Neural cell (in vitro differentiated cells): Measurements from ENCODE around the gene ARL3. TPM values are rescaled to one million over a fixed set of nuclear protein-coding genes. Genes with fewer than 3 reads are reported as not detected.

ENCODE experiments used
- H2AFZ ChIP-seq: fragments of 200-600, 300-800 bp; sonication (generic), shearing (Covaris generic); 2 replicates; pipeline ENCODE4 v1.6.0; 2014; ENCODE audit warnings: low read depth, mild to moderate bottlenecking, antibody characterized with exemption, low read length, moderate library complexity
- H3F3A ChIP-seq: fragments of 200-600 bp; shearing (Covaris generic); 2 replicates; pipeline ENCODE4 v1.6.1; 2016; ENCODE audit warnings: mild to moderate bottlenecking, moderate library complexity, mixed read lengths, antibody characterized with exemption, low read length; ENCODE audit not compliant: insufficient read depth, poor library complexity, severe bottlenecking
- H3K27ac ChIP-seq: fragments of 200-600, 300-800 bp; sonication (generic), shearing (Covaris generic); 2 replicates; pipeline ENCODE4 v1.5.1; 2014; ENCODE audit warnings: mild to moderate bottlenecking, low read length, moderate library complexity
- H3K27me3 ChIP-seq: fragments of 300-800, 200-600 bp; sonication (generic), shearing (Covaris generic); 2 replicates; pipeline ENCODE4 v1.6.0; 2014; ENCODE audit warnings: mild to moderate bottlenecking, low read depth, low read length, moderate library complexity; ENCODE audit not compliant: insufficient read depth
- H3K36me3 ChIP-seq: fragments of 300-800, 200-600 bp; sonication (generic), shearing (Covaris generic); 2 replicates; pipeline ENCODE4 v1.5.1; 2014; ENCODE audit warnings: mild to moderate bottlenecking, antibody characterized with exemption, low read length, moderate library complexity; ENCODE audit not compliant: insufficient read depth
- H3K4me2 ChIP-seq: fragments of 300-800, 200-600 bp; sonication (generic), shearing (Covaris generic); 2 replicates; pipeline ENCODE4 v1.6.0; 2014; ENCODE audit warnings: mild to moderate bottlenecking, low read length
- H3K4me3 ChIP-seq: fragments of 300-800, 200-600 bp; sonication (generic), shearing (Covaris generic); 2 replicates; pipeline ENCODE4 v1.5.1; 2014; ENCODE audit warnings: mild to moderate bottlenecking, low read length, moderate library complexity
- H3K79me2 ChIP-seq: fragments of 200-600 bp; shearing (Covaris generic); replicated peaks from 2 replicates; pipeline ENCODE4 v1.6.0; 2014; ENCODE audit warnings: mild to moderate bottlenecking, low read length, moderate library complexity; ENCODE audit not compliant: insufficient read depth
- H3K9ac ChIP-seq: fragments of 300-800, 200-600 bp; sonication (generic), shearing (Covaris generic); 2 replicates; pipeline ENCODE4 v1.6.1; 2016; ENCODE audit warnings: mild to moderate bottlenecking, low read length, mixed read lengths
- H3K9me2 ChIP-seq: fragments of 200-600 bp; shearing (Covaris generic); 2 replicates; pipeline ENCODE4 v1.6.1; 2016; ENCODE audit warnings: mild to moderate bottlenecking, low read length, mixed read lengths; ENCODE audit not compliant: insufficient read depth
- H3K9me3 ChIP-seq: fragments of 200-600, 300-800 bp; sonication (generic), shearing (Covaris generic); 2 replicates; pipeline ENCODE4 v1.6.1; 2016; ENCODE audit warnings: mild to moderate bottlenecking, mixed run types, low read length, moderate library complexity, mixed read lengths
- H4K20me1 ChIP-seq: fragments of 200-600 bp; shearing (Covaris generic); 2 replicates; pipeline ENCODE4 v1.6.1; 2016; ENCODE audit warnings: mild to moderate bottlenecking, mixed run types; ENCODE audit not compliant: insufficient read depth
- CTCF ChIP-seq: fragments of 450-650 bp; IDR thresholded peaks from 2 replicates; pipeline ENCODE4 v1.5.1; 2014; ENCODE audit warnings: antibody characterized with exemption, mild to moderate bottlenecking, moderate library complexity; ENCODE audit not compliant: poor library complexity, severe bottlenecking
- EP300 ChIP-seq: fragments of 450-650 bp; conservative IDR thresholded peaks from 2 replicates; pipeline ENCODE4 v1.6.1; 2014; ENCODE audit warnings: antibody characterized with exemption, mild to moderate bottlenecking, moderate library complexity; ENCODE audit not compliant: poor library complexity, severe bottlenecking
- EZH2 ChIP-seq: fragments of 200-600, 300-800 bp; shearing (Covaris generic), sonication (generic); IDR thresholded peaks from 2 replicates; pipeline ENCODE4 v1.6.1; 2014; ENCODE audit warnings: antibody characterized with exemption, low read length, borderline replicate concordance, mild to moderate bottlenecking; ENCODE audit not compliant: insufficient read depth, poor library complexity, severe bottlenecking
- MXI1 ChIP-seq: fragments of 450-650 bp; conservative IDR thresholded peaks from 2 replicates; pipeline ENCODE4 v1.6.1; 2014; ENCODE audit warnings: antibody characterized with exemption, mild to moderate bottlenecking; ENCODE audit not compliant: poor library complexity, severe bottlenecking
- POLR2AphosphoS5 ChIP-seq: IDR thresholded peaks from 2 replicates; pipeline ENCODE4 v1.6.1; 2012
- RAD21 ChIP-seq: fragments of 450-650 bp; conservative IDR thresholded peaks from 2 replicates; pipeline ENCODE4 v1.6.1; 2014; ENCODE audit warnings: antibody characterized with exemption, mild to moderate bottlenecking, moderate library complexity
- REST ChIP-seq: IDR thresholded peaks from 2 replicates; pipeline ENCODE4 v1.6.1; 2012; ENCODE audit warnings: borderline replicate concordance
- SMC3 ChIP-seq: fragments of 450-650 bp; conservative IDR thresholded peaks from 2 replicates; pipeline ENCODE4 v1.6.1; 2014; ENCODE audit warnings: antibody characterized with exemption, mild to moderate bottlenecking, moderate library complexity; ENCODE audit not compliant: poor library complexity
- TAF1 ChIP-seq: IDR thresholded peaks from 2 replicates; pipeline ENCODE4 v1.6.1; 2012; ENCODE audit warnings: low read depth
- polyA plus RNA-seq: library from polyadenylated mRNA; depleted of rRNA; stranded (reverse); fragments of >200 nt; gene quantifications from 2 replicates; pipeline ENCODE4 v1.2.3, GENCODE V29; 2014

The ARL3 gene
- polyA plus RNA-seq, 1 donor from 2014 or later = 56.0 TPM

- Histone ChIP-seq H2AFZ (peak within 1 kb of the TSS; percentile 86), H3K4me3 (peak within 1 kb of the TSS; percentile 90), H3F3A (peaks cover 3% of the 10 kb centered on the region), H4K20me1 (no peaks in the 10 kb centered on the region), H3K27me3 (no peaks in the 10 kb centered on the region), H3K4me2 (peak within 1 kb of the TSS; percentile 76), H3K79me2 (peaks cover 38% of the 10 kb centered on the region), H3K9me2 (no peaks in the 10 kb centered on the region), H3K9ac (peak within 1 kb of the TSS; percentile 93), H3K27ac (peak within 1 kb of the TSS; percentile 96), H3K9me3 (no peaks in the 10 kb centered on the region), H3K36me3 (no peaks in the 10 kb centered on the region)
- TF ChIP-seq REST = no peak
- TF ChIP-seq CTCF = peak; percentile 34
- peak; percentile 25 for TF ChIP-seq RAD21
- peak; percentile 37 for TF ChIP-seq SMC3
- TF ChIP-seq MXI1 = peak; percentile 97
Observed at GRCh38 chr10:102714621-102715455, 641 bp upstream of the ARL3 start, which contains the start of gene SFXN2. TSS of gene SFXN2 (plus strand) at chr10:102714636. CDS start at chr10:102726637, 12,001 bp downstream.

- Histone ChIP-seq H3F3A (peaks cover 3% of the 10 kb centered on the region), H3K4me3 (peak overlapping the region; percentile 90), H4K20me1 (no peaks in the 10 kb centered on the region), H3K9me3 (no peaks in the 10 kb centered on the region), H3K27me3 (no peaks in the 10 kb centered on the region), H3K79me2 (peaks cover 48% of the 10 kb centered on the region), H3K4me2 (peak overlapping the region; percentile 76), H3K9me2 (no peaks in the 10 kb centered on the region), H3K9ac (peak overlapping the region; percentile 93), H3K27ac (peak overlapping the region; percentile 96), H3K36me3 (no peaks in the 10 kb centered on the region), H2AFZ (peak overlapping the region; percentile 86)
- TF ChIP-seq RAD21 = no peak
- no peak for TF ChIP-seq TAF1
- no peak for TF ChIP-seq REST
- no peak for TF ChIP-seq POLR2AphosphoS5
- TF ChIP-seq SMC3 = no peak
- TF ChIP-seq EZH2 = no peak
- no peak for TF ChIP-seq CTCF
- TF ChIP-seq MXI1 = no peak
- TF ChIP-seq EP300 = no peak
Observed at GRCh38 chr10:102713539-102713813, 721 bp downstream of the ARL3 start.
